ENCODE measurements around the gene NDRG3.
A peak's percentile ranks its signal among the peaks of the same experiment; 100 is the strongest.
"Not testable (repeated sequence)": the region's sequence is repeated elsewhere in the genome, so short reads cannot be mapped to it uniquely, and the experiment has no call there.

Gene NDRG3

GRCh38 chr20:36638876-36639400, 107.0 kb downstream of the NDRG3 start:
- DNase-seq, result not testable (repeated sequence)

- DNase-seq, result no peak
Measured at GRCh38 chr20:36634342-36634741, 111.5 kb downstream of the NDRG3 start.

- DNase-seq, result no peak
Measured at GRCh38 chr20:36633285-36633772, 112.6 kb downstream of the NDRG3 start.

GRCh38 chr20:36632487-36633284, 113.2 kb downstream of the NDRG3 start:
- DNase-seq, result no peak

- no peak for DNase-seq
Measured at GRCh38 chr20:36632147-36632486, 113.8 kb downstream of the NDRG3 start.

GRCh38 chr20:36631646-36632045, 114.2 kb downstream of the NDRG3 start:
- DNase-seq, result no peak

- DNase-seq, result peak; percentile 41 to 49
Measured at GRCh38 chr20:36629719-36630681, 115.9 kb downstream of the NDRG3 start.

- peak; percentile 41 to 53 for DNase-seq
Measured at GRCh38 chr20:36628076-36628475, 117.8 kb downstream of the NDRG3 start.

GRCh38 chr20:36624944-36625324, 121.0 kb downstream of the NDRG3 start:
- DNase-seq, result no peak

GRCh38 chr20:36624068-36624943, 121.6 kb downstream of the NDRG3 start:
- no peak for DNase-seq

- no peak for DNase-seq
Measured at GRCh38 chr20:36623444-36623843, 122.4 kb downstream of the NDRG3 start.

GRCh38 chr20:36620917-36621316, 125.0 kb downstream of the NDRG3 start:
- no peak for DNase-seq

GRCh38 chr20:36614781-36615557, 130.9 kb downstream of the NDRG3 start:
- no peak for DNase-seq

GRCh38 chr20:36613974-36614373, 131.9 kb downstream of the NDRG3 start:
- DNase-seq, result no peak

- no peak for DNase-seq
Measured at GRCh38 chr20:36611625-36612024, 134.3 kb downstream of the NDRG3 start.

- not testable (repeated sequence) for DNase-seq
Measured at GRCh38 chr20:36608388-36608728, 137.5 kb downstream of the NDRG3 start.

GRCh38 chr20:36607586-36608387, 138.1 kb downstream of the NDRG3 start:
- DNase-seq, result no peak

- peak in 1 of 2 donors; percentile 31 for DNase-seq
Measured at GRCh38 chr20:36606158-36607066, 139.5 kb downstream of the NDRG3 start.

GRCh38 chr20:36605399-36606157, 140.3 kb downstream of the NDRG3 start, which contains the start of gene RAB5IF:
Gene RAB5IF, plus strand, starts transcription at chr20:36605779. Its CDS starts 173 bp downstream, at chr20:36605952.
- DNase-seq, result peak; percentile 99
